8988T (cell line): Measurements from ENCODE around the gene BAIAP3.
A peak's percentile ranks its signal among the peaks of the same experiment; 100 is the strongest.

Experiments used
- DNase-seq: peaks from one replicate; pipeline ENCODE4 v3.0.0; 2011

BAIAP3 gene

DNA sequence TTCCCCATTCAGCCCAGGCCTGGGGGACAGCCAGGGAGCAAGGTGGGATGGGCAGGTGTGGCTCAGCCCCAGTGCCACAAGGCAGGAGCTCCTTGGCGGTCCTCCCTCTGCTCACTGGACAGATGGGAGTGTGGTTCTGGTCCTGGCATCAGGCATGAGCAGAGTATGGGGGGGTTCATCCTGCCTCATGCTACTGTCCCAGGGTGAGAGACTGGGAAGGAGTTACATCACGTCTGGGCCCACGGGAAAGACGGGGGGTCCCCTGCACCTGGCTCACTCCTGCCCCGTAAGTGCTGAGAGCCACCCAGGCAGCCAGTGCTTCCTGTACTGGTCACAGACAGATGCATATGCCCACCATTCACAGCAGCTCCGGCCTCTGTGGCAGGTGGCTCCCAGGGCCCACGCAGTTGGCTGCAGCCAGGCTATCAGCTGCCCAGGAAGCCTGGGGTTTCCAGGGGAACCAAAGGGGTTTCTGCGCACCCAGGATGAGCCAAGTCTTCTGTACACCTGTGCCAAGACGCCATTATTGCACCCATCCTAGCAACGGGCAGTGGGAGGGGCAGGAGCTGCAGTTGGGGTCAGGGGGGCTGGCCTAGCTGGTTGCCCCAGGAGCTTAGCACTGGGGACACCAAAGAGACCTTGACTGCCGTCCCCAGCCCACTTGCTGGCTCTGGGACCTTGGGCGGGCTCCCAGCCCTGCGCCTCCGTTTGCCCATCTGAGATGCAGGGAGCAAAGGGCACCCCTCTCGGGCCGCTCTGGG is 1.9 kb downstream of the BAIAP3 start:
- no peak for DNase-seq

- DNase-seq, result no peak
Observed at GRCh38 chr16:1335996-1336395, 2.6 kb downstream of the BAIAP3 start.

- no peak for DNase-seq
Observed at GRCh38 chr16:1336619-1337018, 3.2 kb downstream of the BAIAP3 start.

DNA sequence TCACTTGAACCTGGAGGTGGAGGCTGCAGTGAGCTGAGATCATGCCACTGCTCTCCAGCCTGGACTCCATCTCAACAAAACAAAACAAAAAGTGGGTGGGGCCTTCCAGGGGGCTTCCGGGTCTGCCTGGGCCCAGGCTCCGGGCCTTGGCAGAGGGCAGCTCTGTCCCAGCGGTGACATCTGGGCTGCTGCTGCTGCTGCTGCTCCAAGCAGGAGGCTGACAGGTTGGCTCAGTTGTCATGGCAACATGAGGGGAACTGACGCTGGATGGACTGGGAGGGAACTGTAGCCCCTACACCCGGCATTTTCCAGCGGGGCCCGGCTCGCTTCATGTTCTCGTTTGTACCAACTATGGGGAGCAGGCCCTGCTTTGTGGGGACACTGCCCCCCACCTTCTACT is 4.0 kb downstream of the BAIAP3 start:
- DNase-seq, result no peak

- DNase-seq, result peak; percentile 69
Observed at GRCh38 chr16:1338119-1338730, 4.8 kb downstream of the BAIAP3 start.

DNA sequence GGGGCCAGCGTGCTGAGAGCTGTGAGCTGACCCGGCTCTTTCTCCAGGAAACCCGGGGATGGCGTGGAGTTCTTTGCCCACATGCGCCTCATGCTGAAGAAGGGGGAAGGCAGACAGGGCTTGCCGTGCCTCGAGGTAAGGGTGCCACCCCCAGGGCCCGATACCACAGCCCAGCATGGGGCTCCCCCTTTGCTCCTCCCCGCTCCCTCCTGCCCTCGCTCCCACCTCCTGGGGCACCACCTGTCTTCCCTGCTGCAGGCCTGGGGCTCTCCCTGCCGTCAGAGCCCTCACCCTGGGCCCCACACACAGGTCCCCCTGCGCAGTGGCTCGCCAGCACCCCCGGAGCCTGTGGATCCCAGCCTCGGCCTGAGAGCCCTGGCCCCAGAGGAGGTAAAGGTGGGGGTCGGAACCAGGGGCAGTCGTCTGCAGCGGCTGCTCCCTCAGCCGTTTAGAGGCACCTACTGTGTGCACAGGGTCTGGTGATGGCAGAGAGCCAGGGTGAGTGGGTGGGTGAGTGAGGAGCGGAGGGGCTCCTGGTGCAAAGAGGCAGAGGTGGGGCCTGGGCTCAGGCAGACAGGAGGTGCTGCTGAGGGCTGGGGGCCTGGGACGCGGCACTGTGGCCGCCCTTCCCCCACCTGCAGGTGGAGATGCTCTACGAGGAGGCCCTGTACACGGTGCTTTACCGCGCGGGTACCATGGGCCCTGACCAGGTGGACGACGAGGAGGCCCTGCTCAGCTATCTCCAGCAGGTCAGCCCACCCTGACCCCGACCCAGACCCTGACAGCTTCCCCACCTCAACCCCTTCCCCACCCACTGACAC is 5.6 kb downstream of the BAIAP3 start:
- DNase-seq, result no peak

GRCh38 chr16:1340730-1341494 is 7.5 kb downstream of the BAIAP3 start:
- DNase-seq, result no peak

GRCh38 chr16:1341495-1342420 is 8.3 kb downstream of the BAIAP3 start:
- DNase-seq, result no peak

GRCh38 chr16:1342526-1343427 is 9.3 kb downstream of the BAIAP3 start:
- DNase-seq, result peak; percentile 99

- no peak for DNase-seq
Observed at GRCh38 chr16:1343428-1344242, 10.2 kb downstream of the BAIAP3 start.

GRCh38 chr16:1344499-1344898 is 11.1 kb downstream of the BAIAP3 start:
- DNase-seq, result no peak

- no peak for DNase-seq
Observed at GRCh38 chr16:1345087-1345486, 11.6 kb downstream of the BAIAP3 start.

DNA sequence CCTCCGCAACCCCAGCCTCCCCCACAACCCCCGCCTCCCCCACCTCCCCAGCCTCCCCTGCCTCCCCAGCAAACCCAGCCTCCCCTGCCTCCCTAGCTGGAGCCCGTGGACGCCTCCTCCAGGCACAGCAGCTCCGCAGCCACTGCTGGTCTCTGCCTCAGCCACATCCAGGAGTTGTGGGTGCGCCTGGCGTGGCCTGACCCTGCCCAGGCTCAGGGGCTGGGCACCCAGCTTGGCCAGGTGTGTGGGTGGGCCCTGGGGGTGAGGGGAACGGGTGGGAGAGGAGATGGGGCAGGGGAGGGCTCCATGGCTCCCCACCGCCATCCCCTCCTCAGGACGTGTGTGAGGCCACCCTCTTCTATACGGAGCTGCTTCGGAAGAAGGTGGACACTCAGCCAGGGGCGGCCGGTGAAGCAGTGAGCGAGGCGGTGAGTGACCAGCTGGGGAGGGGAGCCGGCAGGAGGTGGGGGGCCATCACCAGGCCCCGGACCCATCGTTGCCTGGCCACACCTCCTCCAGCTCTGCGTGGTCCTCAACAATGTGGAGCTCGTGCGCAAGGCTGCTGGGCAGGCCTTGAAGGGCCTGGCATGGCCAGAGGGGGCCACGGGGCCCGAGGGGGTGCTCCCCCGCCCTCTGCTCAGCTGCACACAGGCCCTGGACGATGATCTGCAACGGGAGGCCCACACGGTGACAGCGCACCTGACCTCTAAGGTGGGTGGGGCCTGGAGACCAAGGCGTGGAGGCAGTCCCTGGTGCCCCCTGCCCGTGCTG is 12.4 kb downstream of the BAIAP3 start:
- no peak for DNase-seq

GRCh38 chr16:1346422-1347285 is 13.2 kb downstream of the BAIAP3 start:
- DNase-seq, result no peak

DNA sequence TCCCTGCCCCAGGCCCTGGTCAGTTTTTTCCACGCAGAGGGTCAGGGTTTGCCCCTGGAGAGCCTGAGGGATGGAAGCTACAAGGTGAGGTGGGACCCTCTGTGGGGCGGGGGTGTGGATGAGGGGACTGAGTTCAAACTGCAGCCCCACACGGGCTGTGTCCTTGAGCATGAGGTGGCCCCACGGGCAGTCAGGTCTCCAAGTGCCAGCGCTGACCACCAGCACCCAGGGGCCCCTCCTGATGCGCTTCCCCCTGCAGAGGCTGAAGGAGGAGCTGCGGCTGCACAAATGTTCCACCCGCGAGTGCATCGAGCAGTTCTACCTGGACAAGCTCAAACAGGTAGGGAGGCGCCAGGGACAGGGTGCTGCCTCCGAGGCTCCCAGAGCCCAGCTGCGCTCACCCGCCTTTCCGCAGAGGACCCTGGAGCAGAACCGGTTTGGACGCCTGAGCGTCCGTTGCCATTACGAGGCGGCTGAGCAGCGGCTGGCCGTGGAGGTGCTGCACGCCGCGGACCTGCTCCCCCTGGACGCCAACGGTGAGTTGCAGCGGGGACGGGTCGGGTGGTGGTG is 13.9 kb downstream of the BAIAP3 start:
- no peak for DNase-seq

DNA sequence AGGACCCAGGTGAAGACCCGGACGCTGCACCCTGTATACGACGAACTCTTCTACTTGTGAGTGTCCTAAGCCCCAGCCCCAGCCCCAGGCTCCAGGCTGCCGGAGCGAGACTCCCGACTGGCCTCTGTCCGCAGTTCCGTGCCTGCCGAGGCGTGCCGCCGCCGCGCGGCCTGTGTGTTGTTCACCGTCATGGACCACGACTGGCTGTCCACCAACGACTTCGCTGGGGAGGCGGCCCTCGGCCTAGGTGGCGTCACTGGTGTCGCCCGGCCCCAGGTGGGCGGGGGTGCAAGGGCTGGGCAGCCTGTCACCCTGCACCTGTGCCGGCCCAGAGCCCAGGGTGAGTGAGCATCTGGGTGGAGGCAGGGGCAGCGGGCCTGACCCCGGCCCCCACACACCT is 14.5 kb downstream of the BAIAP3 start:
- no peak for DNase-seq

DNA sequence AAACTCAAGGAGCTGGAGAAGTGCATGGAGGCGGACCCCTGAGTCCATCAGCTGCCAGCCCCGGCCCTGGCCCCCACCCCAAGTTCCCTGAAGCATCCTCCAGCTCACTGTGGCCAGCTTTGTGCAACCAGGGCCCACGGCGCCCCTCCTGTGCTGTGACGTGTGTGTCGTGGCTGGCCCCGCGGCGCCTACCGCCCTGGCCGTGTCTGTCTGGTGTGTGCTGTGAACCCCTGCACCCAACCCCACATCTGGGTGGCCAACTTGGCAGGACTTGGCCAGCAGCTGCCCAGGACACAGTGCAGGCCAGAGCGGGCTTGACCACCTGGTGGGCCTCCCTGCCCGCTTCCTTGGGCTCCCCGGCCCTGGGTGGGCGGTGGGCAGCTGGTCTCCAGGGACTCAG is 15.0 kb downstream of the BAIAP3 start:
- DNase-seq, result no peak

GRCh38 chr16:1348926-1349325 is 15.5 kb downstream of the BAIAP3 start:
- no peak for DNase-seq
